ENCODE data around the gene PHLPP2.

Gene PHLPP2

DNA sequence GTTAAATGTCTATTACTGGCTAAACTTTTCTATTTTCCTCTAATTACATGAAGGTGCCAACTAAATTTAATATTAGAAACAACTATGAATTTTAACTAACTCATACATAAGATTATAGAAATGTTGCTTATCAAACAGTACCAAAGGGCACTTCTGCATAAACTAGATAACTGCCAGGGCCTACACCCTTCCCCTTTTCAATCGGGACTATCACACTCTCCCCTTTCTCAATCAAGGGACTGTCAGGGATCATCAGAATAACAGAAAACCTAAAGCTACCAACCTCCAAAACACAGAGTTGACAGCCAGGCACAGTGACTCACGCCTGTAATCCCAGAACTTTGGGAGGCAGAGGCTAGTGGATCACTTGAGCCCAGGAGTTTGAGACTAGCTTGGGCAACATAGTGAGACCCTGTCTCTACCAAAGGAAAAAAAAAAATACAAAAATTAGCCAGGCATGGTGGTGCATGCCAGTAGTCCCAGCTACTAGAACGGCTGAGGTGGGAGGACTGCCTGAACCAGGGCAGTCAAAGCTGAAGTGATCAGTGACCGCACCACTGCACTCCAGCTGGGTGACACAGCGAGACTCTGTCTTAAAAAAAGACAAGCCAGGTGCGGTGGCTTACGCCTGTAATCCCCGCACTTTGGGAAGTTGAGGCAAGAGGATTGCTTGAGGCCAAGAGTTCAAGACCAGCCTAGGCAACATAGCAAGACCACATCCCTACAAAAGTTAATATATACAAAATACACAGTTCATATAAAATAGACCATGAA lies 3.2 kb upstream of the PHLPP2 start:
- H3K36me3 ChIP-seq (ENCODE audit: insufficient read depth, low read length) = peaks cover 28% of the 10 kb centered on the region
- no peaks in the 10 kb centered on the region for H3K9me2 ChIP-seq (ENCODE audit: low read depth, low read length)
- H3K27me3 ChIP-seq (ENCODE audit: insufficient read depth, low read length) = no peaks in the 10 kb centered on the region
- H3K79me2 ChIP-seq (ENCODE audit: insufficient read depth, low read length) = no peaks in the 10 kb centered on the region
- peaks cover 20% of the 10 kb centered on the region for H3K4me1 ChIP-seq (ENCODE audit: insufficient read depth, low read length, severe bottlenecking)
- no peaks in the 10 kb centered on the region for H3K9me3 ChIP-seq (ENCODE audit: low read length)
- no peak overlapping the region for H3K4me2 ChIP-seq (ENCODE audit: low read length)
- no peaks in the 10 kb centered on the region for H4K20me1 ChIP-seq (ENCODE audit: insufficient read depth, low read length)
- no peak overlapping the region for H3K4me3 ChIP-seq (ENCODE audit: low read depth, low read length, poor library complexity, severe bottlenecking)
- no peaks in the 10 kb centered on the region for H3F3A ChIP-seq (ENCODE audit: insufficient read depth, low read length)
- H3K27ac ChIP-seq (ENCODE audit: low read depth, low read length, poor library complexity, severe bottlenecking) = no peak overlapping the region
- TF ChIP-seq EZH2 (IDR thresholded peaks at IDR 0.05; ENCODE audit: borderline replicate concordance, low read length) = no peak
- TF ChIP-seq, protein P1, sequence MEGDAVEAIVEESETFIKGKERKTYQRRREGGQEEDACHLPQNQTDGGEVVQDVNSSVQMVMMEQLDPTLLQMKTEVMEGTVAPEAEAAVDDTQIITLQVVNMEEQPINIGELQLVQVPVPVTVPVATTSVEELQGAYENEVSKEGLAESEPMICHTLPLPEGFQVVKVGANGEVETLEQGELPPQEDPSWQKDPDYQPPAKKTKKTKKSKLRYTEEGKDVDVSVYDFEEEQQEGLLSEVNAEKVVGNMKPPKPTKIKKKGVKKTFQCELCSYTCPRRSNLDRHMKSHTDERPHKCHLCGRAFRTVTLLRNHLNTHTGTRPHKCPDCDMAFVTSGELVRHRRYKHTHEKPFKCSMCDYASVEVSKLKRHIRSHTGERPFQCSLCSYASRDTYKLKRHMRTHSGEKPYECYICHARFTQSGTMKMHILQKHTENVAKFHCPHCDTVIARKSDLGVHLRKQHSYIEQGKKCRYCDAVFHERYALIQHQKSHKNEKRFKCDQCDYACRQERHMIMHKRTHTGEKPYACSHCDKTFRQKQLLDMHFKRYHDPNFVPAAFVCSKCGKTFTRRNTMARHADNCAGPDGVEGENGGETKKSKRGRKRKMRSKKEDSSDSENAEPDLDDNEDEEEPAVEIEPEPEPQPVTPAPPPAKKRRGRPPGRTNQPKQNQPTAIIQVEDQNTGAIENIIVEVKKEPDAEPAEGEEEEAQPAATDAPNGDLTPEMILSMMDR (IDR thresholded peaks at IDR 0.05; ENCODE audit: low read length) = no peak
- H3K9ac ChIP-seq (ENCODE audit: low read length) = no peak overlapping the region
- no peak overlapping the region for H2AFZ ChIP-seq (ENCODE audit: low read length)

DNA sequence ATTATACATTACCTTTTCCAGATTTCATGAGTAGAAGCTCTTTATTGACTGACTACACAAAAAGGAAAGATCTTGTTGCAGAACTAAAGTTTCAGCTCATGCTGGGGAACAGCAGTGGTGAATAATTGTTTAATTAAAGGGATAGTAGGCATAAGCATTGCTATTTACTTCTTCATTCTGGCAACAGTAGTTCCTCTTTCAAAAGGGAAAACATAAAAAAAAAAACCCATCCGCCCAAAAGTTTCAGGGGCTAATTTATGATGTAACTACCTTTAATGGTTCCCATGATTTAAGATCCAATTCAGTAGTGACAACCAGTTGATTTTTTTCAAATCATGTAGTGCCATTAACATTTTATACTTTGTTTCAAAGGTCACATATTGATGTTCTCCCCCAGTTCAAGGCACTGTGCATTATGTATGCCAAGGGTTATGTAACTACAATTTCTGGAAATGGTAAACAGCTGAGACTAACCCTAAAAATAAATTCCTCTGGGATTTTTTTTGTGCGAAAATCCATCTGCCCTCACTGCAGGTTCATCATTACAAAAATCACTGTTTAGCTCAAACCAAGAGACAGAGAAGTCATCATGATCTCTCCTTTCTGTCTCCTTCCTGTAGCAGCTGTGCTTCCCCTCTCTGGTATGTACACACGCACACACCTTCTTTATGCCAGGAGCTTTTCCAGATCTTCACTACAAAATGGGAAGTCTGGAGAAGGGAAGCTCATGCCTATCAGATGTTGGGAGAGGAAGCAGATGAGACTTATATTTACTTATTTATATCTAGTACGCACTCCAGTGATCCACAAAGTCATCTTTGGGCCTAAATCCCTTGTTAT lies 2.2 kb upstream of the PHLPP2 start:
- Histone ChIP-seq H2AFZ (ENCODE audit: low read length) (no peak overlapping the region), H3K9ac (ENCODE audit: low read length) (no peak overlapping the region), H3F3A (ENCODE audit: insufficient read depth, low read length) (no peaks in the 10 kb centered on the region), H3K27me3 (ENCODE audit: insufficient read depth, low read length) (no peaks in the 10 kb centered on the region), H3K9me2 (ENCODE audit: low read depth, low read length) (no peaks in the 10 kb centered on the region), H3K4me3 (ENCODE audit: low read depth, low read length, poor library complexity, severe bottlenecking) (no peak overlapping the region), H3K9me3 (ENCODE audit: low read length) (no peaks in the 10 kb centered on the region), H3K36me3 (ENCODE audit: insufficient read depth, low read length) (peaks cover 17% of the 10 kb centered on the region), H3K27ac (ENCODE audit: low read depth, low read length, poor library complexity, severe bottlenecking) (peak overlapping the region; percentile 44), H3K4me2 (ENCODE audit: low read length) (no peak overlapping the region), H3K79me2 (ENCODE audit: insufficient read depth, low read length) (peaks cover 4% of the 10 kb centered on the region; the same call in 1 of the 2 replicates), H4K20me1 (ENCODE audit: insufficient read depth, low read length) (no peaks in the 10 kb centered on the region), H3K4me1 (ENCODE audit: insufficient read depth, low read length, severe bottlenecking) (peaks cover 31% of the 10 kb centered on the region)
- no peak for TF ChIP-seq EZH2 (IDR thresholded peaks at IDR 0.05; ENCODE audit: borderline replicate concordance, low read length)
- TF ChIP-seq, protein P1 (IDR thresholded peaks at IDR 0.05; ENCODE audit: low read length) = no peak

DNA sequence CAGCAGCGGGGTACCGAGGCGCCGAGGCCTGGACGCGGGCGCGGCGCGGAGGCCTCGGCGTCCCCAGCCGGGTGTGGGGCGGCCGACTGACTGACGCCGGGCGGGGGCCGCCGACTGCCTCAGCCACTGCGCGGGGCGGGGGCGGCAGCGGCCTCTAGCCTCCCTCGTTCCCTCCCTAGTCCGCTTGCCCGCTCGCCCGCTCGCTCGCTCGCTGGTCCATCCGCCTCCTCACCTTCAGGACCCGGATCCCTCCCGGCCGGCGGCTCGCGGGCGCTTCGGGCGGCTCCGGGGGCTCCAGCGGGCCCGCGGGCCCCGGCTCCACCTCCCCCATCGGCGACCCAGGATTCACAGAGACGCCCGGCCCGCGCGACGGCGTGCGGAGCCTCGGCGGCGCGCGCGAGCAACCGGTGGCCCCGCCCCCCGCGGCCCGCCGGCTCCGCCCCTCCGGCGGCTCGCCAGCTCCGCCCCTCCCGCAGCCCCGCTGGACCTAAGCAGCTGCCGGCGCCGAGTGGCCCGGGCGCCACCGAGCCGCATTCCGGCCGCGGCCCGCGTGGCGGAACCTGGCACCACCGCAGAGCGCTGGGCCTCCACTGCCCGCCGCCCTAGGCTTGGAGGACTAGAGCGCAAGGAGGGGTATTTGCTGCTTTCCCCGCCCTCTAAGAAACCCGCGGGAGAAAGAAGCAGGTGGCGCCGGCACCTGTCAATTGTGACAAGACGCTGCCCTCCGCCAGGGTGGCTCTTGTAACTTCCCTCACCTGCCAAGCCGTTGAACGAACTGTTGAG lies 773 bp downstream of the PHLPP2 start:
- Histone ChIP-seq H2AFZ (ENCODE audit: low read length) (peak overlapping the region; percentile 78; the same call in 1 of the 2 replicates), H3K27ac (ENCODE audit: low read depth, low read length, poor library complexity, severe bottlenecking) (peak overlapping the region; percentile 40), H3K4me1 (ENCODE audit: insufficient read depth, low read length, severe bottlenecking) (peaks cover 32% of the 10 kb centered on the region), H3K9me2 (ENCODE audit: low read depth, low read length) (no peaks in the 10 kb centered on the region), H3K9me3 (ENCODE audit: low read length) (no peaks in the 10 kb centered on the region), H3K27me3 (ENCODE audit: insufficient read depth, low read length) (no peaks in the 10 kb centered on the region), H3K36me3 (ENCODE audit: insufficient read depth, low read length) (no peaks in the 10 kb centered on the region), H3K4me2 (ENCODE audit: low read length) (peak overlapping the region; percentile 96), H4K20me1 (ENCODE audit: insufficient read depth, low read length) (no peaks in the 10 kb centered on the region), H3K9ac (ENCODE audit: low read length) (peak overlapping the region; percentile 78), H3K79me2 (ENCODE audit: insufficient read depth, low read length) (peaks cover 4% of the 10 kb centered on the region; the same call in 1 of the 2 replicates), H3F3A (ENCODE audit: insufficient read depth, low read length) (no peaks in the 10 kb centered on the region), H3K4me3 (ENCODE audit: low read depth, low read length, poor library complexity, severe bottlenecking) (peak overlapping the region; percentile 96)
- TF ChIP-seq EZH2 (IDR thresholded peaks at IDR 0.05; ENCODE audit: borderline replicate concordance, low read length) = no peak
- TF ChIP-seq, protein P1 (IDR thresholded peaks at IDR 0.05; ENCODE audit: low read length) = no peak

Data from OCI-LY1 (cell line).